HUES6 (cell line): Measurements from ENCODE around the gene MYO1H.

ENCODE experiments used
- H3K27ac ChIP-seq: 2 replicates; pipeline ENCODE4 v1.7.0; 2013; ENCODE audit warnings: low read depth, mild to moderate bottlenecking, low read length, inconsistent platforms
- H3K27me3 ChIP-seq: 2 replicates; pipeline ENCODE4 v1.6.1; 2013; ENCODE audit warnings: low read length; ENCODE audit not compliant: control insufficient read depth, insufficient read depth
- H3K36me3 ChIP-seq: 2 replicates; pipeline ENCODE4 v1.6.1; 2013; ENCODE audit warnings: low read length; ENCODE audit not compliant: control insufficient read depth, insufficient read depth
- H3K4me1 ChIP-seq: 2 replicates; pipeline ENCODE4 v1.6.1; 2013; ENCODE audit warnings: low read length; ENCODE audit not compliant: control insufficient read depth, insufficient read depth
- H3K4me3 ChIP-seq: 2 replicates; pipeline ENCODE4 v1.5.1; 2013; ENCODE audit warnings: low read depth, low read length
- H3K9ac ChIP-seq: one replicate; pipeline ENCODE4 v1.6.1; 2013; ENCODE audit warnings: mild to moderate bottlenecking, low read length
- H3K9me3 ChIP-seq: 2 replicates; pipeline ENCODE4 v1.6.1; 2013; ENCODE audit warnings: low read depth, low read length; ENCODE audit not compliant: control insufficient read depth, insufficient read depth

The MYO1H gene

GRCh38 chr12:109345428-109345827 is 2.3 kb upstream of the MYO1H start:
- no peaks in the 10 kb centered on the region for H3K36me3 ChIP-seq
- H3K27me3 ChIP-seq: no peaks in the 10 kb centered on the region
- no peak overlapping the region for H3K4me3 ChIP-seq
- no peaks in the 10 kb centered on the region for H3K9me3 ChIP-seq
- no peaks in the 10 kb centered on the region for H3K4me1 ChIP-seq
- H3K27ac ChIP-seq: no peak overlapping the region
- no peak overlapping the region for H3K9ac ChIP-seq

GRCh38 chr12:109346920-109347319 is 780 bp upstream of the MYO1H start:
- H3K27me3 ChIP-seq: no peaks in the 10 kb centered on the region
- H3K4me1 ChIP-seq: no peaks in the 10 kb centered on the region
- no peak overlapping the region for H3K9ac ChIP-seq
- H3K27ac ChIP-seq: no peak overlapping the region
- no peaks in the 10 kb centered on the region for H3K36me3 ChIP-seq
- H3K4me3 ChIP-seq: no peak overlapping the region
- no peaks in the 10 kb centered on the region for H3K9me3 ChIP-seq

- Histone ChIP-seq H3K9ac (no peak overlapping the region), H3K4me1 (no peaks in the 10 kb centered on the region), H3K27me3 (no peaks in the 10 kb centered on the region), H3K4me3 (no peak overlapping the region), H3K36me3 (no peaks in the 10 kb centered on the region), H3K9me3 (no peaks in the 10 kb centered on the region), H3K27ac (no peak overlapping the region)
These were observed 4.5 kb downstream of the MYO1H start for GRCh38 chr12:109352184-109352583.

- Histone ChIP-seq H3K4me3 (no peak overlapping the region), H3K36me3 (no peaks in the 10 kb centered on the region), H3K9ac (no peak overlapping the region), H3K9me3 (no peaks in the 10 kb centered on the region), H3K27me3 (no peaks in the 10 kb centered on the region), H3K4me1 (no peaks in the 10 kb centered on the region), H3K27ac (no peak overlapping the region)
These were observed 8.9 kb downstream of the MYO1H start for GRCh38 chr12:109356577-109356976.

GRCh38 chr12:109357032-109357431 is 9.3 kb downstream of the MYO1H start:
- Histone ChIP-seq H3K4me3 (no peak overlapping the region), H3K27me3 (no peaks in the 10 kb centered on the region), H3K9ac (no peak overlapping the region), H3K36me3 (no peaks in the 10 kb centered on the region), H3K9me3 (no peaks in the 10 kb centered on the region), H3K4me1 (no peaks in the 10 kb centered on the region), H3K27ac (no peak overlapping the region)

GRCh38 chr12:109358154-109358869 is 10.6 kb downstream of the MYO1H start:
- no peak overlapping the region for H3K9ac ChIP-seq
- H3K4me1 ChIP-seq: no peaks in the 10 kb centered on the region
- no peaks in the 10 kb centered on the region for H3K36me3 ChIP-seq
- no peaks in the 10 kb centered on the region for H3K27me3 ChIP-seq
- H3K4me3 ChIP-seq: no peak overlapping the region
- H3K27ac ChIP-seq: no peak overlapping the region
- H3K9me3 ChIP-seq: no peaks in the 10 kb centered on the region

- H3K9me3 ChIP-seq: no peaks in the 10 kb centered on the region
- H3K9ac ChIP-seq: no peak overlapping the region
- H3K4me3 ChIP-seq: no peak overlapping the region
- H3K27me3 ChIP-seq: no peaks in the 10 kb centered on the region
- H3K27ac ChIP-seq: no peak overlapping the region
- H3K4me1 ChIP-seq: no peaks in the 10 kb centered on the region
- H3K36me3 ChIP-seq: no peaks in the 10 kb centered on the region
These were observed 11.5 kb downstream of the MYO1H start for GRCh38 chr12:109359131-109359690.

- Histone ChIP-seq H3K27me3 (peaks cover 3% of the 10 kb centered on the region; the same call in 1 of the 2 replicates), H3K9me3 (no peaks in the 10 kb centered on the region), H3K9ac (no peak overlapping the region), H3K4me1 (no peaks in the 10 kb centered on the region), H3K4me3 (no peak overlapping the region), H3K27ac (no peak overlapping the region), H3K36me3 (no peaks in the 10 kb centered on the region)
These were observed 22.1 kb downstream of the MYO1H start for GRCh38 chr12:109369831-109370230.

GRCh38 chr12:109377139-109377685 is 29.5 kb downstream of the MYO1H start:
- Histone ChIP-seq H3K27ac (no peak overlapping the region), H3K4me1 (peaks cover 4% of the 10 kb centered on the region; the same call in 1 of the 2 replicates), H3K36me3 (no peaks in the 10 kb centered on the region), H3K9ac (no peak overlapping the region), H3K9me3 (no peaks in the 10 kb centered on the region), H3K27me3 (no peaks in the 10 kb centered on the region), H3K4me3 (no peak overlapping the region)

GRCh38 chr12:109378569-109378968 is 30.9 kb downstream of the MYO1H start:
- Histone ChIP-seq H3K27ac (no peak overlapping the region), H3K9me3 (no peaks in the 10 kb centered on the region), H3K4me3 (no peak overlapping the region), H3K4me1 (peaks cover 4% of the 10 kb centered on the region; the same call in 1 of the 2 replicates), H3K36me3 (no peaks in the 10 kb centered on the region), H3K9ac (no peak overlapping the region), H3K27me3 (no peaks in the 10 kb centered on the region)

GRCh38 chr12:109382031-109382430 is 34.3 kb downstream of the MYO1H start:
- Histone ChIP-seq H3K4me3 (no peak overlapping the region), H3K27me3 (no peaks in the 10 kb centered on the region), H3K36me3 (no peaks in the 10 kb centered on the region), H3K27ac (no peak overlapping the region), H3K9me3 (no peaks in the 10 kb centered on the region), H3K4me1 (peaks cover 4% of the 10 kb centered on the region; the same call in 1 of the 2 replicates), H3K9ac (no peak overlapping the region)
